Measurements from ENCODE around the gene EPS8L3.

DNA sequence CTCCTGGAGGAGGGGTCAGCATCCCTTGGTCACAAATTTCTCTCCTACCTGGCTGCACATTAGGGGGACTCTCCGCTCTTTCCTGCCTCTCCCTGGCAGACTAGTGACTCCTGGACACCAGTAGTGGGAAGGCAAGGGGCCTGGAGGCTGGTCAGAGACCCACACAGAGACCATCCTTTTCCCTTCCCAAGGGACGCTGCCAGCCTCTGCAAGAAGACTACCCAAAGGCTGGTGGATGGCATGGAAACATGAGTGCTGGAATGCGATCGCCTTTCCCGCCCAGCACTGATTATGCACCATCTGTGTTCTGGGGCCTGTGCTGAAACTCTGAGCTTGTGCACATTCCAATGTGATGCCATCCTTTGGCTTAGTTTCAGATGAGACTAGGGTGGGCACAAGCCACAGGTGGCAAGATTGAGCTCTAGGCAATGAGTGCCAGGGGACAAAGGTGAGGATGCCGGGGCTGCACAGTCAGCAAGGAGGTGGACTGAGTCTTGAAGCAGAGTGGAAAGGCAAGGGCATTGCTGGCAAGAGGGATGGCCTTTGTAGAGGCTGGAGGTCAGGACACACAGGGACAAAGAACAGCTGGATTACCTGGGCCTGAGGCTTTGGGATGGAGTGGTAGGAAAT, 12.6 kb upstream of the EPS8L3 start:
- TF ChIP-seq, protein P1, sequence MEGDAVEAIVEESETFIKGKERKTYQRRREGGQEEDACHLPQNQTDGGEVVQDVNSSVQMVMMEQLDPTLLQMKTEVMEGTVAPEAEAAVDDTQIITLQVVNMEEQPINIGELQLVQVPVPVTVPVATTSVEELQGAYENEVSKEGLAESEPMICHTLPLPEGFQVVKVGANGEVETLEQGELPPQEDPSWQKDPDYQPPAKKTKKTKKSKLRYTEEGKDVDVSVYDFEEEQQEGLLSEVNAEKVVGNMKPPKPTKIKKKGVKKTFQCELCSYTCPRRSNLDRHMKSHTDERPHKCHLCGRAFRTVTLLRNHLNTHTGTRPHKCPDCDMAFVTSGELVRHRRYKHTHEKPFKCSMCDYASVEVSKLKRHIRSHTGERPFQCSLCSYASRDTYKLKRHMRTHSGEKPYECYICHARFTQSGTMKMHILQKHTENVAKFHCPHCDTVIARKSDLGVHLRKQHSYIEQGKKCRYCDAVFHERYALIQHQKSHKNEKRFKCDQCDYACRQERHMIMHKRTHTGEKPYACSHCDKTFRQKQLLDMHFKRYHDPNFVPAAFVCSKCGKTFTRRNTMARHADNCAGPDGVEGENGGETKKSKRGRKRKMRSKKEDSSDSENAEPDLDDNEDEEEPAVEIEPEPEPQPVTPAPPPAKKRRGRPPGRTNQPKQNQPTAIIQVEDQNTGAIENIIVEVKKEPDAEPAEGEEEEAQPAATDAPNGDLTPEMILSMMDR (IDR thresholded peaks at IDR 0.05), result no peak
- TF ChIP-seq POLR2AphosphoS5 (IDR thresholded peaks at IDR 0.05), result no peak
- TF ChIP-seq POLR2A (IDR thresholded peaks at IDR 0.05), result no peak
- no peak for TF ChIP-seq EP300 (IDR thresholded peaks at IDR 0.05)

All from suprapubic skin (tissue), 4 donors.